GM20000 (cell line): ENCODE data around the gene ANKRD11.

Source experiments
- DNase-seq: peaks from one replicate; pipeline ENCODE4 v3.0.0; 2012; ENCODE audit warnings: low spot score
- TF ChIP-seq, protein P1 (sequence below): IDR thresholded peaks from 2 replicates; pipeline ENCODE4 v1.5.1; 2012; ENCODE audit warnings: mild to moderate bottlenecking, control low read depth; ENCODE audit errors: extremely low read depth, missing control alignments

The ANKRD11 gene

DNA sequence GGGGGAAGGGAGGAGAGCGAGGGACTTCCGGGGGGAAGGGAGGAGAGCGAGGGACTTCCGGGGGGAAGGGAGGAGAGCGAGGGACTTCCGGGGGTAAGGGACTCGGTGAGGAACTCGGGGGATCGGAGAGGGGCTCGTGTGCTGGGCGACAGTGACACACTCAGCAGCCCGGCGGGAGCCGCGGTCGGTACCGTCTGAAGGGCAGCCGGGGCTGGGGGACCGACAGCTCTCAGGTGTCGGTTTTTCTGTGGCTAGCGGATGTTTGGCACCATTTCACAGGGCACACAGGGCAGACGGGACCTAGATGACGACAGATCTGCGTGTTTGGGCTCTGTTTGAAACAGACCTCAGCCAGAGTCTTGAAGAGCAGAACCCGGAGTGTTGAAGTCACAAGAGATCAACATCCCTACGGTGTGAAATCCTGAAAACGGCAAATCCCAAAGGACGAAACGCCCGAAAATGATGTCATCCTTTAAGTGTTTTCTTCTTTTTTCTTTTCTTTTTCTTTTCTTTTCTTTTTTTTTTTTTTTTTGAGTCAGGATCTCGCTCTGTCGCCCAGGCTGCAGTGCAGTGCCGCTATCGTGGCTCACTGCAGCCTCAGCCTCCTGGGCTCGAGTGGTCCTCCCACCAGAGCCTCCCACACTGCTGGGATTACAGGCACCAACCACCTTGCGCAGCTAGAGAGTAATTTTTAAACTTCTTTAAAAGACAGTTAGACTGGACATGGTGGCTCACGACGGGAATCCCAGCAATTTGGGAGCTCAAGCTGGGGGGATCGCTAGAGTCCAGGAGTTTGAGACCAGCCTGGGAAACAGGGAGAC is 249.0 kb downstream of the ANKRD11 start:
- peak; percentile 84 for DNase-seq
- TF ChIP-seq, protein P1, sequence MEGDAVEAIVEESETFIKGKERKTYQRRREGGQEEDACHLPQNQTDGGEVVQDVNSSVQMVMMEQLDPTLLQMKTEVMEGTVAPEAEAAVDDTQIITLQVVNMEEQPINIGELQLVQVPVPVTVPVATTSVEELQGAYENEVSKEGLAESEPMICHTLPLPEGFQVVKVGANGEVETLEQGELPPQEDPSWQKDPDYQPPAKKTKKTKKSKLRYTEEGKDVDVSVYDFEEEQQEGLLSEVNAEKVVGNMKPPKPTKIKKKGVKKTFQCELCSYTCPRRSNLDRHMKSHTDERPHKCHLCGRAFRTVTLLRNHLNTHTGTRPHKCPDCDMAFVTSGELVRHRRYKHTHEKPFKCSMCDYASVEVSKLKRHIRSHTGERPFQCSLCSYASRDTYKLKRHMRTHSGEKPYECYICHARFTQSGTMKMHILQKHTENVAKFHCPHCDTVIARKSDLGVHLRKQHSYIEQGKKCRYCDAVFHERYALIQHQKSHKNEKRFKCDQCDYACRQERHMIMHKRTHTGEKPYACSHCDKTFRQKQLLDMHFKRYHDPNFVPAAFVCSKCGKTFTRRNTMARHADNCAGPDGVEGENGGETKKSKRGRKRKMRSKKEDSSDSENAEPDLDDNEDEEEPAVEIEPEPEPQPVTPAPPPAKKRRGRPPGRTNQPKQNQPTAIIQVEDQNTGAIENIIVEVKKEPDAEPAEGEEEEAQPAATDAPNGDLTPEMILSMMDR: no peak

DNA sequence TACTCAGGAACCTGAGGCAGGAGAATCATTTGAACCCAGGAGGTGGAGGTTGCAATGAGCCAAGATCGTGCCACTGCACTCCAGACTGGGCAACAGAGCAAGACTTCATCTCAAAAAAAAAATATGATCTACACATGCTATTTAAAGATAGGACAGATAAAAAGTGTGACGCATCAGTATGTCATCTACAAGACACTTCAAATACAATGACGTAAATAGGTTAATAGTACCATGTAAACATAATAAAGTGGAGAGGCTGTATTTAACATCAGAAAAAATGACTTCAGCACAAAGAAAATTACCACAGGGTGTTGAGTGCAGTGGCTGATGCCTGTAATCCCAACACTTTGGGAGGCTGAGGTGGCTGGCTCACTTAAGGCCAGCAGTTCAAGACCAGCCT is 252.6 kb downstream of the ANKRD11 start:
- TF ChIP-seq, protein P1: no peak
- no peak for DNase-seq

GRCh38 chr16:89233678-89234490 is 256.5 kb downstream of the ANKRD11 start:
- DNase-seq: no peak
- TF ChIP-seq, protein P1: no peak

- TF ChIP-seq, protein P1: no peak
- DNase-seq: no peak
These were observed 258.3 kb downstream of the ANKRD11 start for GRCh38 chr16:89232107-89232506.

GRCh38 chr16:89230255-89230654 is 260.1 kb downstream of the ANKRD11 start:
- DNase-seq: no peak
- TF ChIP-seq, protein P1: no peak

GRCh38 chr16:89224665-89225064 is 265.7 kb downstream of the ANKRD11 start:
- DNase-seq: no peak
- TF ChIP-seq, protein P1: no peak

DNA sequence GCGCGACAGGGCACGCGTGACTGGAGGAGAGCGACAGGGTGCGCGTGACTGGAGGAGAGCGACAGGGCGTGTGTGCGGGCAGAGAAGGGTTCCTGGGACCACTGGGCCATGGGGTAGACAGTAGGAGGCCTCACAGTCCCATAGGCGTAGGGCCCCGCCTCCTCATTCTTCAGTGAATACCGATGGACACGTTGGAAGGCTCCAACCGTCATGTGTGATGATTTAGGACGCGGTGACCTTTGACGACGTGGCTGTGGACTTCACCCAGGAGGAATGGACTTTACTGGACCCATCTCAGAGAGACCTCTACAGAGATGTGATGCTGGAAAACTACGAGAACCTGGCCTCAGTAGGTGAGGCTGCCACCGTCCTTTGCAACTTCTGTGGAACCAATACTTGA is 267.4 kb downstream of the ANKRD11 start:
- DNase-seq: no peak
- TF ChIP-seq, protein P1: no peak
